ENCODE results near the gene MAD1L1.
"Not testable (repeated sequence)": the region's sequence is repeated elsewhere in the genome, so short reads cannot be mapped to it uniquely, and the experiment has no call there.

Gene MAD1L1

GRCh38 chr7:1845536-1846311 lies 387.0 kb downstream of the MAD1L1 start:
- Histone ChIP-seq H3K36me3 (ENCODE audit: insufficient read depth, low read length) (no peaks in the 10 kb centered on the region; the same call in 1 of the 2 replicates), H3K27ac (ENCODE audit: low read depth, low read length) (no peak overlapping the region), H3K9ac (ENCODE audit: low read depth, low read length) (no peak overlapping the region), H3K4me1 (ENCODE audit: insufficient read depth, low read length) (no peaks in the 10 kb centered on the region), H3K4me3 (ENCODE audit: low read length) (no peak overlapping the region), H3K27me3 (ENCODE audit: insufficient read depth, low read length) (no peaks in the 10 kb centered on the region), H3K9me3 (ENCODE audit: insufficient read depth, low read depth, low read length) (no peaks in the 10 kb centered on the region)
- 91% methylated on average over 43 of the region's 43 CpGs for WGBS

GRCh38 chr7:1844951-1845390 lies 387.8 kb downstream of the MAD1L1 start:
- Histone ChIP-seq H3K9me3 (ENCODE audit: insufficient read depth, low read depth, low read length) (no peaks in the 10 kb centered on the region), H3K9ac (ENCODE audit: low read depth, low read length) (no peak overlapping the region), H3K27me3 (ENCODE audit: insufficient read depth, low read length) (no peaks in the 10 kb centered on the region), H3K36me3 (ENCODE audit: insufficient read depth, low read length) (no peaks in the 10 kb centered on the region; the same call in 1 of the 2 replicates), H3K4me1 (ENCODE audit: insufficient read depth, low read length) (no peaks in the 10 kb centered on the region), H3K4me3 (ENCODE audit: low read length) (no peak overlapping the region), H3K27ac (ENCODE audit: low read depth, low read length) (no peak overlapping the region)
- WGBS = 94% methylated on average over 16 of the region's 16 CpGs

- 95% methylated on average over 26 of the region's 26 CpGs for WGBS
- Histone ChIP-seq H3K27ac (ENCODE audit: low read depth, low read length) (no peak overlapping the region), H3K36me3 (ENCODE audit: insufficient read depth, low read length) (no peaks in the 10 kb centered on the region; the same call in 1 of the 2 replicates), H3K4me3 (ENCODE audit: low read length) (no peak overlapping the region), H3K4me1 (ENCODE audit: insufficient read depth, low read length) (no peaks in the 10 kb centered on the region), H3K9ac (ENCODE audit: low read depth, low read length) (no peak overlapping the region), H3K27me3 (ENCODE audit: insufficient read depth, low read length) (no peaks in the 10 kb centered on the region), H3K9me3 (ENCODE audit: insufficient read depth, low read depth, low read length) (no peaks in the 10 kb centered on the region)
Measured at GRCh38 chr7:1844336-1844950, 388.3 kb downstream of the MAD1L1 start.

GRCh38 chr7:1843921-1844335 lies 388.8 kb downstream of the MAD1L1 start:
- Histone ChIP-seq H3K4me3 (ENCODE audit: low read length) (no peak overlapping the region), H3K27me3 (ENCODE audit: insufficient read depth, low read length) (no peaks in the 10 kb centered on the region), H3K9me3 (ENCODE audit: insufficient read depth, low read depth, low read length) (no peaks in the 10 kb centered on the region), H3K27ac (ENCODE audit: low read depth, low read length) (no peak overlapping the region), H3K9ac (ENCODE audit: low read depth, low read length) (no peak overlapping the region), H3K4me1 (ENCODE audit: insufficient read depth, low read length) (no peaks in the 10 kb centered on the region), H3K36me3 (ENCODE audit: insufficient read depth, low read length) (no peaks in the 10 kb centered on the region; the same call in 1 of the 2 replicates)
- WGBS = 94% methylated on average over 11 of the region's 11 CpGs

GRCh38 chr7:1843271-1843861 lies 389.4 kb downstream of the MAD1L1 start:
- no peak overlapping the region for H3K9ac ChIP-seq (ENCODE audit: low read depth, low read length)
- no peaks in the 10 kb centered on the region; the same call in 1 of the 2 replicates for H3K36me3 ChIP-seq (ENCODE audit: insufficient read depth, low read length)
- H3K27me3 ChIP-seq (ENCODE audit: insufficient read depth, low read length) = no peaks in the 10 kb centered on the region
- no peaks in the 10 kb centered on the region for H3K9me3 ChIP-seq (ENCODE audit: insufficient read depth, low read depth, low read length)
- no peaks in the 10 kb centered on the region for H3K4me1 ChIP-seq (ENCODE audit: insufficient read depth, low read length)
- 95% methylated on average over 26 of the region's 26 CpGs for WGBS
- no peak overlapping the region for H3K27ac ChIP-seq (ENCODE audit: low read depth, low read length)
- H3K4me3 ChIP-seq (ENCODE audit: low read length) = no peak overlapping the region

- no peak overlapping the region for H3K27ac ChIP-seq (ENCODE audit: low read depth, low read length)
- H3K27me3 ChIP-seq (ENCODE audit: insufficient read depth, low read length) = no peaks in the 10 kb centered on the region
- H3K9ac ChIP-seq (ENCODE audit: low read depth, low read length) = no peak overlapping the region
- no peak overlapping the region for H3K4me3 ChIP-seq (ENCODE audit: low read length)
- H3K36me3 ChIP-seq (ENCODE audit: insufficient read depth, low read length) = no peaks in the 10 kb centered on the region; the same call in 1 of the 2 replicates
- H3K9me3 ChIP-seq (ENCODE audit: insufficient read depth, low read depth, low read length) = no peaks in the 10 kb centered on the region
- 90% methylated on average over 31 of the region's 31 CpGs for WGBS
- no peaks in the 10 kb centered on the region for H3K4me1 ChIP-seq (ENCODE audit: insufficient read depth, low read length)
Measured at GRCh38 chr7:1842321-1843221, 390.2 kb downstream of the MAD1L1 start.

GRCh38 chr7:1841286-1842021 lies 391.3 kb downstream of the MAD1L1 start:
- H3K27me3 ChIP-seq (ENCODE audit: insufficient read depth, low read length); H3K36me3 ChIP-seq (ENCODE audit: insufficient read depth, low read length); H3K4me1 ChIP-seq (ENCODE audit: insufficient read depth, low read length); H3K4me3 ChIP-seq (ENCODE audit: low read length); H3K9me3 ChIP-seq (ENCODE audit: insufficient read depth, low read depth, low read length); H3K9ac ChIP-seq (ENCODE audit: low read depth, low read length); H3K27ac ChIP-seq (ENCODE audit: low read depth, low read length): not testable (repeated sequence)
- WGBS = 93% methylated on average over 40 of the region's 40 CpGs

- not testable (repeated sequence) for H3K4me3 ChIP-seq (ENCODE audit: low read length); H3K27me3 ChIP-seq (ENCODE audit: insufficient read depth, low read length); H3K9ac ChIP-seq (ENCODE audit: low read depth, low read length); H3K4me1 ChIP-seq (ENCODE audit: insufficient read depth, low read length); H3K9me3 ChIP-seq (ENCODE audit: insufficient read depth, low read depth, low read length); H3K27ac ChIP-seq (ENCODE audit: low read depth, low read length); H3K36me3 ChIP-seq (ENCODE audit: insufficient read depth, low read length)
- WGBS = 89% methylated on average over 18 of the region's 18 CpGs
Measured at GRCh38 chr7:1840744-1841143, 392.0 kb downstream of the MAD1L1 start.

- Histone ChIP-seq H3K9me3 (ENCODE audit: insufficient read depth, low read depth, low read length) (no peaks in the 10 kb centered on the region), H3K27ac (ENCODE audit: low read depth, low read length) (no peak overlapping the region), H3K4me1 (ENCODE audit: insufficient read depth, low read length) (no peaks in the 10 kb centered on the region), H3K36me3 (ENCODE audit: insufficient read depth, low read length) (no peaks in the 10 kb centered on the region; the same call in 1 of the 2 replicates), H3K27me3 (ENCODE audit: insufficient read depth, low read length) (no peaks in the 10 kb centered on the region), H3K4me3 (ENCODE audit: low read length) (no peak overlapping the region), H3K9ac (ENCODE audit: low read depth, low read length) (no peak overlapping the region)
- 96% methylated on average over 14 of the region's 14 CpGs for WGBS
Measured at GRCh38 chr7:1839701-1840100, 393.0 kb downstream of the MAD1L1 start.

- 89% methylated on average over 19 of the region's 21 CpGs for WGBS
- H3K36me3 ChIP-seq (ENCODE audit: insufficient read depth, low read length); H3K4me1 ChIP-seq (ENCODE audit: insufficient read depth, low read length); H3K27me3 ChIP-seq (ENCODE audit: insufficient read depth, low read length); H3K27ac ChIP-seq (ENCODE audit: low read depth, low read length); H3K9ac ChIP-seq (ENCODE audit: low read depth, low read length); H3K9me3 ChIP-seq (ENCODE audit: insufficient read depth, low read depth, low read length); H3K4me3 ChIP-seq (ENCODE audit: low read length): not testable (repeated sequence)
Measured at GRCh38 chr7:1838911-1839531, 393.7 kb downstream of the MAD1L1 start.

All from HUES64 (cell line).